Measurements from ENCODE around the gene LCN12. TPM values are rescaled to one million over a fixed set of nuclear protein-coding genes. Genes with fewer than 3 reads are reported as not detected.
A peak's percentile ranks its signal among the peaks of the same experiment; 100 is the strongest.

The LCN12 gene
- total RNA-seq, 1 donor from 2014 or later, result 1.5 TPM

DNA sequence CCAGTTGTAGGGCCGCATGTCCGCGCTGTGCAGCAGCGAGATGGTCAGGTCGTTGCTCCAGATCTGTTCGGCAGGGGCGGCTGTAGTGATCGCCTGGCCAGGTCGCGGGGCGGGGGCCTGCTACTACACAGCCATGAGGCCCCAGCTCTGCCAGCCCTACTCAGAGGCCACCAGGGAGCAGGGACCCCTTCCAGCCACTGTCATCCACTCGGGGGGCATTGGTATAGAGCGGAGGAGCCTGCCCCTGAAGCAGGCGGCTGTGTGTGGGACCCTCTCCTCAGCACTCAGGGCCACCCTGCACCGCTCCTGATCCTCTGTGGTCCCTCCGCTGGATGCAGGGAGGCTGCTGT is 9.2 kb upstream of the LCN12 start:
- peaks cover 12% of the 10 kb centered on the region for H3K36me3 Mint-ChIP-seq (ENCODE audit: low read depth, unreplicated experiment)
- DNase-seq (ENCODE audit: low spot score), result no peak
- TF ChIP-seq, protein P1, sequence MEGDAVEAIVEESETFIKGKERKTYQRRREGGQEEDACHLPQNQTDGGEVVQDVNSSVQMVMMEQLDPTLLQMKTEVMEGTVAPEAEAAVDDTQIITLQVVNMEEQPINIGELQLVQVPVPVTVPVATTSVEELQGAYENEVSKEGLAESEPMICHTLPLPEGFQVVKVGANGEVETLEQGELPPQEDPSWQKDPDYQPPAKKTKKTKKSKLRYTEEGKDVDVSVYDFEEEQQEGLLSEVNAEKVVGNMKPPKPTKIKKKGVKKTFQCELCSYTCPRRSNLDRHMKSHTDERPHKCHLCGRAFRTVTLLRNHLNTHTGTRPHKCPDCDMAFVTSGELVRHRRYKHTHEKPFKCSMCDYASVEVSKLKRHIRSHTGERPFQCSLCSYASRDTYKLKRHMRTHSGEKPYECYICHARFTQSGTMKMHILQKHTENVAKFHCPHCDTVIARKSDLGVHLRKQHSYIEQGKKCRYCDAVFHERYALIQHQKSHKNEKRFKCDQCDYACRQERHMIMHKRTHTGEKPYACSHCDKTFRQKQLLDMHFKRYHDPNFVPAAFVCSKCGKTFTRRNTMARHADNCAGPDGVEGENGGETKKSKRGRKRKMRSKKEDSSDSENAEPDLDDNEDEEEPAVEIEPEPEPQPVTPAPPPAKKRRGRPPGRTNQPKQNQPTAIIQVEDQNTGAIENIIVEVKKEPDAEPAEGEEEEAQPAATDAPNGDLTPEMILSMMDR (IDR thresholded peaks at IDR 0.05; ENCODE audit: unreplicated experiment), result no peak
- H3K4me3 Mint-ChIP-seq (ENCODE audit: unreplicated experiment), result peak overlapping the region; percentile 62
- no peaks in the 10 kb centered on the region for H3K9me3 Mint-ChIP-seq (ENCODE audit: unreplicated experiment)
- H3K4me1 Mint-ChIP-seq (ENCODE audit: unreplicated experiment), result peaks cover 3% of the 10 kb centered on the region
- H3K27me3 Mint-ChIP-seq (ENCODE audit: unreplicated experiment), result peaks cover 10% of the 10 kb centered on the region
- H3K27ac Mint-ChIP-seq (ENCODE audit: unreplicated experiment), result no peak overlapping the region

DNA sequence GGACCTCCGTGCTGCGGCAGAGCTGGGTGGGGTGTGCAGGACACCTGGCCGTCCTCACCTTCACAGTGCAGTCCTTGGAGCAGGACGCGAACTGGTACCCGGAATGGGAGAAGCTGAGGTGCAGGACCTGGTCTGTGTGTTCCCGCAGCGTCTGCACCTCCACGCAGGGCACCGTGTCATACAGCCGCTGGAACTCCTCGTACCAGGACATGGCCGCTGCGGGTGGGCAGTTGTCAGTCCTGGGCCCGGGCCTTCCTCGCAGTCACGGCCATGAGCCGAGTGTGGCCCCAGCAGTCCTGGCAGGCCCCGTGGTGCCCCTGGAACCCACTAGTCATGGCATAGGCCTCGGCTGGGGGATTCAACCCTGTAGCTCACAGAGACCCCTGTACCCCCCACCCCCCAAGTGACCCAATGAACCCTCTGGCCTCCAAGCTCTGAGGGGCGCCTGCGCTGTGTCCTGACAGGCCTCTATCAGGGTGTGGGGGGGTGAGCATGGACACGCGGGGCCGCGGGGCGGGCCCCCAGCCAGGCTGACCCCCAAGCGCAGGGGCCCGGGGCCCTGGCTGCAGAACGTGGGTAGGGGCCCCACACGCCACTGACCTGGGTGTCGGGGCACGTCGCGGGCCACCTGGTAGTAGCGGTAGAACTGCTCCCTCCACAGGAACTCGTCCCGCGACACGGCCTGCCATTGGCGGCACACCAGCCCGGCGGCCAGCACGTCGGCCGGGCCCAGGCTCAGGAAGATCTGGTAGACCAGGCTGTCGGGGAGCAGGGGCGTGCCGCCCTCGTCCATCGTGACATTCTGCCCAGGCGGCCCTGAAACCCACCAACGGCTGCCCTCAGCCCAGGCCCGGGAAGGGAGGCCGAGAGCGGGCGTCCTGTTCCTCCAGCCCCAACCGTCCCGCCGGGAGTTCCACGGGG is 8.5 kb upstream of the LCN12 start:
- TF ChIP-seq, protein P1 (IDR thresholded peaks at IDR 0.05; ENCODE audit: unreplicated experiment), result no peak
- peaks cover 5% of the 10 kb centered on the region for H3K27me3 Mint-ChIP-seq (ENCODE audit: unreplicated experiment)
- peaks cover 10% of the 10 kb centered on the region for H3K36me3 Mint-ChIP-seq (ENCODE audit: low read depth, unreplicated experiment)
- peak; percentile 36 for DNase-seq (ENCODE audit: low spot score)
- no peaks in the 10 kb centered on the region for H3K9me3 Mint-ChIP-seq (ENCODE audit: unreplicated experiment)
- H3K4me1 Mint-ChIP-seq (ENCODE audit: unreplicated experiment), result peaks cover 1% of the 10 kb centered on the region
- peak overlapping the region; percentile 87 for H3K4me3 Mint-ChIP-seq (ENCODE audit: unreplicated experiment)
- H3K27ac Mint-ChIP-seq (ENCODE audit: unreplicated experiment), result peak overlapping the region; percentile 13

DNA sequence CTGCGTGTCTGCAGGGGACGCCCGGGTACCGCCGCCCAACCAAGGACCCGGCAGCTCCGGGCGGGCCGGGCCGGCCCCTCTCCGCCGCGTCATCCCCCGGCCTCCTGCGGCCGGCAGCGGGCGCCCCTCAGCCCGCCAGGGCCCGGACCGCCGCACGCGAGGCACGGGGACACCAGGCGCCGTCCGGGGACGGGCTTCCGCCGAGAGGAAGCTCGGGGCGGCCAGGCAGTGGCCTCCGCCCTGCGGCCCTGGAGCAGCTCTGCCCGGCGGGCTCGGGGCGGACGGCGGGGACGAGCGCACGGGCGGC is 7.9 kb upstream of the LCN12 start:
- no peak for DNase-seq (ENCODE audit: low spot score)
- peaks cover 4% of the 10 kb centered on the region for H3K36me3 Mint-ChIP-seq (ENCODE audit: low read depth, unreplicated experiment)
- no peaks in the 10 kb centered on the region for H3K9me3 Mint-ChIP-seq (ENCODE audit: unreplicated experiment)
- H3K4me3 Mint-ChIP-seq (ENCODE audit: unreplicated experiment), result no peak overlapping the region
- TF ChIP-seq, protein P1 (IDR thresholded peaks at IDR 0.05; ENCODE audit: unreplicated experiment), result no peak
- H3K27me3 Mint-ChIP-seq (ENCODE audit: unreplicated experiment), result peaks cover 6% of the 10 kb centered on the region
- no peaks in the 10 kb centered on the region for H3K4me1 Mint-ChIP-seq (ENCODE audit: unreplicated experiment)
- no peak overlapping the region for H3K27ac Mint-ChIP-seq (ENCODE audit: unreplicated experiment)

DNA sequence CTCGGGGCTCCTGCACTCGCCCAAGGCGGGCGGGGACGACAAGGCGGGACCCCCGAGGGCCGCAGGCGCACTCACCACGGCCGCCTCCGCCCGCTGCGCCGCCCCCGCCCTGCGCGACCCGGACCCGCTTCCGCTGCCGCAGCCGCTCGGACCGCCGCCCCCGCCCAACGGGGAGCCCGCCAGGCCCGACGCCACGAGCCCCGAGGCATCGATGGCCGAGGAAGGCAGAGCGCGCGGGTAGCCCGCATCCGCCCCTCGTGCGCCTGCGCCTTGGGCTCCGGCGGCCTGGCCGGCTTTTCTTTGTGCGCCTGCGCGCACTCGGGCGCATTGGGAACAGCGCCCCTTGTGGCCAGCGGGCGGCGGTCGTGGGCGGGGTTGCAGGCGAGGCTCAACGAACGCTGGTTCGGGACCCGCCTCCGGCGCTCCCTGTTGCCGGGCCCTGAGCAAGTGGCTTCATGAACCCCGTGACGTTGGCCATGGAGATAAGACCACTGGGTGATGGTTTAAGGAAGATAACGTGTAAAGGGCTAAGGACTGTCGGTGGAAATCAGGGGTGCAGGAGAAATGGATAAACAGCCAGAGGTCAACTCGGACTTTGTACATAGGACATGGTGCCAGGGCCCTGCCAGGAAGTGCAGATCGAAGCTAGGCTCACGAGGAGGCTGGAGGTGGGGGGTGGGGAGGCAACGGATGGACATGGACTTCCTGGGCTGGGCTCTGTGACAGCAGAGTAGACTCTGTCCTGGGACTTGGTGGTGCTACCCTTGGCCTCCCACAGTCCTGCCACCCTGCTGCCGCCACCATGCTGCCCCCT is 7.3 kb upstream of the LCN12 start, which contains the start of the genes C8G and FBXW5:
Gene C8G (plus strand): TSS at position 725 of the 814 bp plus-strand sequence. CDS start 78 bp downstream, at position 803.
Gene FBXW5 (minus strand): TSS at position 220 of the 814 bp plus-strand sequence. CDS start 655 bp downstream, outside the sequence.
- Mint-ChIP-seq H3K27me3 (ENCODE audit: unreplicated experiment) (peaks cover 6% of the 10 kb centered on the region), H3K4me3 (ENCODE audit: unreplicated experiment) (peak within 1 kb of the TSS; percentile 88), H3K9me3 (ENCODE audit: unreplicated experiment) (no peaks in the 10 kb centered on the region), H3K4me1 (ENCODE audit: unreplicated experiment) (no peaks in the 10 kb centered on the region), H3K36me3 (ENCODE audit: low read depth, unreplicated experiment) (peaks cover 3% of the 10 kb centered on the region), H3K27ac (ENCODE audit: unreplicated experiment) (no peak within 1 kb of the TSS)
- DNase-seq (ENCODE audit: low spot score), result peak; percentile 97
- TF ChIP-seq, protein P1 (IDR thresholded peaks at IDR 0.05; ENCODE audit: unreplicated experiment), result peak; percentile 99

Data from endothelial cell (in vitro differentiated cells).